GM19438 (cell line): ENCODE data around the gene TMEM240.
"Not testable (repeated sequence)": the region's sequence is repeated elsewhere in the genome, so short reads cannot be mapped to it uniquely, and the experiment has no call there.

Experiments used
- ATAC-seq: cut with Tn5 transposase; IDR thresholded peaks from one replicate; pipeline ENCODE4 v1.9.1; 2021; ENCODE audit warnings: low read depth; ENCODE audit not compliant: unreplicated experiment

The TMEM240 gene

GRCh38 chr1:1505801-1506200 lies 34.6 kb downstream of the TMEM240 start:
- not testable (repeated sequence) for ATAC-seq

GRCh38 chr1:1505366-1505798 lies 35.0 kb downstream of the TMEM240 start:
- ATAC-seq: not testable (repeated sequence)

GRCh38 chr1:1504777-1505365 lies 35.6 kb downstream of the TMEM240 start:
- ATAC-seq: not testable (repeated sequence)

- ATAC-seq: not testable (repeated sequence)
Measured at GRCh38 chr1:1495461-1495975, 44.9 kb downstream of the TMEM240 start.

GRCh38 chr1:1494311-1494710 lies 46.1 kb downstream of the TMEM240 start:
- ATAC-seq: not testable (repeated sequence)

- no peak for ATAC-seq
Measured at GRCh38 chr1:1491601-1492000, 48.8 kb downstream of the TMEM240 start.

GRCh38 chr1:1490633-1491230 lies 49.7 kb downstream of the TMEM240 start:
- ATAC-seq: no peak

- ATAC-seq: no peak
Measured at GRCh38 chr1:1489861-1490260, 50.6 kb downstream of the TMEM240 start.

- no peak for ATAC-seq
Measured at GRCh38 chr1:1489231-1489630, 51.2 kb downstream of the TMEM240 start.

- ATAC-seq: no peak
Measured at GRCh38 chr1:1487701-1488100, 52.7 kb downstream of the TMEM240 start.

GRCh38 chr1:1485755-1486317 lies 54.6 kb downstream of the TMEM240 start:
- not testable (repeated sequence) for ATAC-seq

GRCh38 chr1:1484976-1485750 lies 55.3 kb downstream of the TMEM240 start:
- ATAC-seq: not testable (repeated sequence)
